ENCODE measurements around the gene XRN2.

The XRN2 gene

DNA sequence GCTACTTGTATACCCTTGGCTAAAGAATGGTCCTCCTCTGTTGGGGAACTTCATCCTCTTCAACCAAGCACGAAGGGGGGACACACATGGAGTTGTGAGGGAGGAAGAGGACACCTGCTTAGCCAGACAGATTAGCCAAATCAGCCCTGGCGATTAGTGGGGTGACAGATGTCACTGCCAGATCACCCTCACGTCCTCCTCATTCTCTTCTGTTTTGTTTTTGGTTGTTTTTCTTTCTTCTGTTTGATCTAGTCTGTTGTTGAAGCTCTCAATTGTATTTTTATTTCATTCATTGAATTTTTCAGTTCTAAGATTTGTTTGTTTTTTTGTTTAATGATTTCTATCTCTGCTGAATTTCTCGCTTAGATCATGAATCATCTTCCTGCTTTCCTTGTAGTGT is 121.7 kb downstream of the XRN2 start:
- H3K4me3 ChIP-seq (ENCODE audit: low read depth, low read length), result no peak overlapping the region
- TF ChIP-seq, protein P1, sequence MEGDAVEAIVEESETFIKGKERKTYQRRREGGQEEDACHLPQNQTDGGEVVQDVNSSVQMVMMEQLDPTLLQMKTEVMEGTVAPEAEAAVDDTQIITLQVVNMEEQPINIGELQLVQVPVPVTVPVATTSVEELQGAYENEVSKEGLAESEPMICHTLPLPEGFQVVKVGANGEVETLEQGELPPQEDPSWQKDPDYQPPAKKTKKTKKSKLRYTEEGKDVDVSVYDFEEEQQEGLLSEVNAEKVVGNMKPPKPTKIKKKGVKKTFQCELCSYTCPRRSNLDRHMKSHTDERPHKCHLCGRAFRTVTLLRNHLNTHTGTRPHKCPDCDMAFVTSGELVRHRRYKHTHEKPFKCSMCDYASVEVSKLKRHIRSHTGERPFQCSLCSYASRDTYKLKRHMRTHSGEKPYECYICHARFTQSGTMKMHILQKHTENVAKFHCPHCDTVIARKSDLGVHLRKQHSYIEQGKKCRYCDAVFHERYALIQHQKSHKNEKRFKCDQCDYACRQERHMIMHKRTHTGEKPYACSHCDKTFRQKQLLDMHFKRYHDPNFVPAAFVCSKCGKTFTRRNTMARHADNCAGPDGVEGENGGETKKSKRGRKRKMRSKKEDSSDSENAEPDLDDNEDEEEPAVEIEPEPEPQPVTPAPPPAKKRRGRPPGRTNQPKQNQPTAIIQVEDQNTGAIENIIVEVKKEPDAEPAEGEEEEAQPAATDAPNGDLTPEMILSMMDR (IDR thresholded peaks at IDR 0.05; ENCODE audit: low read depth, low read length), result no peak

DNA sequence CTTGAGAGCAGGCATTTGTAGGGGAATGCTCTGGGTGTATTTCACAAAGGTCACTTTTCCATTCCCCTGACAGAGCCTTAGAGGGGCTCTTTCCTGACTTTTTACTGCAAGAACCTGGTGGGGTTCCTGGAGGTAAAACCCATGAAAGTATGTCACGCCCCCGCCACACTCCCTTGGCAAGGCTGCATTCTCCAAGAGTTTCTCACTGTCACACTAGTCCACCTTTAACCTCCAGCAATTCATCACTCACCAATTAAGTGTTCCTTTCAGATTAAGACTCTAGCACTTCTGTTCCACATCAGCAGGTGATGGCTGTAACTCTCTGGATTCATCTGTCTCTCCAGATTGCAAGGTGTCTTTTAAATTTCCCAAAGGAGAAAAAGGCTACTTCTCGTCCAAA is 126.9 kb downstream of the XRN2 start:
- H3K4me3 ChIP-seq (ENCODE audit: low read depth, low read length), result no peak overlapping the region
- TF ChIP-seq, protein P1 (IDR thresholded peaks at IDR 0.05; ENCODE audit: low read depth, low read length), result no peak

DNA sequence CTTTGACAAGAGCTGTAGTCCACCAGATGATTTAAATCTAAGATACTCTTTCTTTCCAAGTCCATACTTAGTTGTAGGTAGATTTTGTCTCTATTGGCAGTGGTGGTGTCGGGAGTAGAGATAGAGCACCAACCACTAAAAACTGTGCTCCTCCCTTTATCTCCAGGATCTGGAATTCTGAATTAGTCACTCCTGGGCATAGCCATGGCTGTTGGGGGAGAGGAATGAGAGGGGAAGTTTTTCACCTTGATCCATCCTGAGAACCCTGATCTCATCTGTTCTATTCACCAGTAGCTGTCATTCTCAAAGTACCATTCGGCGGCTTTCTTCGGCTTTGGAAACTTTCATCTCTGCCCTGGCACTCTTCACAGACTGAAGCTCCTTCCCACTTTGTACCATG is 129.8 kb downstream of the XRN2 start:
- H3K4me3 ChIP-seq (ENCODE audit: low read depth, low read length), result no peak overlapping the region
- TF ChIP-seq, protein P1 (IDR thresholded peaks at IDR 0.05; ENCODE audit: low read depth, low read length), result no peak

DNA sequence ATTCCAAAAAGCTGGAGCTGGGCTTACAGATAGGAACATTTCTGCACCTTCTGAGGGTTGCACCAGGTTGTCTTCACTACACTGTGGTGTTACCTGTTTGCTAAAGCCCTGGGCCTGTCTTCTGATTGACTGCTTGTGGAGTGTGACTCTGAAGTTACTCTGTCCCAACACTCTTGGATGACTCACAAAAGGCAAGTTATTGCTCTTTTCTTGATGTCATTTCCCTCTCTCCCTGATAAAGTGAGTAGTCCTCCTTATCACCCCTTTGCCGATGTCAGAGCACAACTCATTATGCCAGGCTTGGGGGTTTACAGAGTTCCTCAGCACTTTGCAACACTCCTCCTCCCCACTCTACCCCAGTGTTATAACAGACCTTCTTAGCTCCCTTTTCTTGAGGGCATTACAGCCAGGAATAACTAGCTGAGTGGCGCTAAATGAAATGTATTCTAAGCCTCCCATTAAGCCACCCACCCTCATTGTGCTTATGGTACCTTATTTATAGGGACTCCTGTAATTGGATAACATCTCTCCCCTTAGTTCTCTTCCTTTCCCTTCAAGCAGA is 130.3 kb downstream of the XRN2 start:
- TF ChIP-seq, protein P1 (IDR thresholded peaks at IDR 0.05; ENCODE audit: low read depth, low read length), result no peak
- no peak overlapping the region for H3K4me3 ChIP-seq (ENCODE audit: low read depth, low read length)

DNA sequence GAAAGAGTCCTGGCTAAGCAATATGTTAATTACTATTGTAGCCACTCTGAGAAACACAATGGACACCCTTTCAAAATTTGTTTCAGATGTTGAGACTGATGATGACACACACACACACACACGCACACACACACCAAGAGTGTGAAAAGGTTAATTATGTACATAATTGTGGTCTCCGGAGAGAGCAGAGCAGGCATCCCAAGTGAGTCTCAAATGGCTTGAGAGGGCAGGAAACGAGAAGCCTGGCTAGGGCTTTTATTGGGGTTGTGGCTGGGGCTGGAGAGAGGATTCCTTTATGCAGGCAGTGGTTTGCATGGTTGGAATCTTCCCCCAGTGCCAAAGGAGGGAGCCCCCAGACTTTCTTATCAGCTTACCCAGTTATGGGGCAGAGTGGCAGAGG is 132.4 kb downstream of the XRN2 start:
- TF ChIP-seq, protein P1 (IDR thresholded peaks at IDR 0.05; ENCODE audit: low read depth, low read length), result no peak
- no peak overlapping the region for H3K4me3 ChIP-seq (ENCODE audit: low read depth, low read length)

DNA sequence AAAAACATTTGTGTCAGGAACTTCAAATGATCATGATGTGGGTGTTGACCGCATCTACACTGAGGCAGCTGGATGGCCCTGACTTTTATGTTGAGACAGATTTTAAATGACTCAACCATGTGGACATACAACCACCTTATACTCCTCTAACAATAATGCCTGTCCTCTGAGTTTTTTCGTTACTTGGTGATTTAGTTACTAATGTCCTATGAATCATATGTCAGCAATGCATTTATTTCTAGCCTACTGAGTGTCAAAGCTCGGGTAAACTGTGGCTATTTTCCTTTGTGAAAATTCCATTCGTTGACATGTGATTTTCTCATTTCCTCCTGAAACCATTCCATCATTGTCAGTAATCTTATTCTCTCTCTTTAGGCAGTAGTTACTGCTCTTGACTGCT is 133.1 kb downstream of the XRN2 start:
- no peak overlapping the region for H3K4me3 ChIP-seq (ENCODE audit: low read depth, low read length)
- TF ChIP-seq, protein P1 (IDR thresholded peaks at IDR 0.05; ENCODE audit: low read depth, low read length), result no peak

DNA sequence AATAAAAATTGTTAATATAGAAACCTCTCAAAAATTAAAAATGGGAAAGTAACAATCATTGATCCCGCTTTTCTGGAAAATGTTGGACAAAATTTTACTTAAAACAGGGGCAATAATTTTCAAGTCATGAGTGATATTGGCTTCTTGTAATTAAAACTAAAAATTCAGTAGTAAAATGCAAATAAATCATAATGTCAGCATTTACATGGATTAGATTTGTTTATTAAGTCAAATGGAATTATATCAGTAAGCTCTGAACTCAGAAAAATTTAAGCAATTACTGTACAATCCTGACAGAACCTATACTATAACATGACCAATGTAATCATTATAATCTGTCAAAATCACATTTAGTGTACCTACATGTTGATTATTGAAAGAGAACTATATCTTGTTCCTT is 134.1 kb downstream of the XRN2 start:
- no peak overlapping the region for H3K4me3 ChIP-seq (ENCODE audit: low read depth, low read length)
- TF ChIP-seq, protein P1 (IDR thresholded peaks at IDR 0.05; ENCODE audit: low read depth, low read length), result no peak

Measured in WI38 (cell line).